ENCODE data around the gene LYPD8.
"Not testable (repeated sequence)": the region's sequence is repeated elsewhere in the genome, so short reads cannot be mapped to it uniquely, and the experiment has no call there.

The LYPD8 gene, protein sequence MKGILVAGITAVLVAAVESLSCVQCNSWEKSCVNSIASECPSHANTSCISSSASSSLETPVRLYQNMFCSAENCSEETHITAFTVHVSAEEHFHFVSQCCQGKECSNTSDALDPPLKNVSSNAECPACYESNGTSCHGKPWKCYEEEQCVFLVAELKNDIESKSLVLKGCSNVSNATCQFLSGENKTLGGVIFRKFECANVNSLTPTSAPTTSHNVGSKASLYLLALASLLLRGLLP

GRCh38 chr1:248755517-248755916 lies at the start of gene LYPD8:
TSS of gene LYPD8 (minus strand) at chr1:248755759. CDS start at chr1:248751081, 4,678 bp downstream.
- no peak for DNase-seq

DNA sequence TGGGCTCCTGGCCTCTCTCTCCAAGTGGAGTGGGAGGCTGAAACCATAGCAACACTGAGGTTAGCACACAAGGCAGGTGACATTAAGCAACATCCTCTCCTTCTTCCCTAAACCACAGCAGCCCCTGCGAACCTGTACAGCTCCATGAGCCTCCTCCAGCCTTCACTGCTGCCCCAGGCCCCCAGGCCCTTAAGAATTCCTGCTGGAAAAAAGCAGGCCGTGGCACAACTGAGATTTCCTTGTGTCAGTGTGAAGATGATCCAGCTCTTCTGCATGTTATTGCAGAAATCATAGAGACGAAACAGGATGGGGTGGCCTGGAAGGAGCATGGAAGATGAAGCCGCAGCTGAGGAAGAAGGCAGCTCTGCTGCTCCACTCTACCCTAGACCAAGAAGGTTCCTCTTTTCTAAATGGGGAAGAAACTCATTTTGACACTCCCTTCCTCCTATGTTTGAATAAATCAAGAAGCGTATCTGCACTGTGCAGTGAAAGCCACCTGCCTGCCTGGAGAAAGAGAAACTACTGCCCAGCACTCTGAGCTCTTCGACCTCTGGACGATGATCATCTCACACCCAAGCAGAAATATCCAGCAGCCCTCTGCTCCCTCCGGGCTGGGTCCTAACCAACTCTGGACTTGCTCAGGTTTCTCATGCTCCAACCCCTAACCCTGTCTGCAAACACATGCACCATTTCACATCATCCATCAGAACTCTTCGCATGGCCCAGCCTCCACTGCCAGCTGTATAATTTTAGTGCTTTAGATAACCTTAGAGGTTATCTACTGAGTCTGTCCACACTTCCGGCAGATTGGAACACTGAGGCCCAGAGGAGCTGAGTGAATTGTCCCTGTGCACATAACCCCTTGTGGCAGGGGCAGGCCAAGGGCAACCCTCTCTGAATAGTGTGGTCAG lies 49.5 kb upstream of the LYPD8 start:
- DNase-seq: no peak

DNA sequence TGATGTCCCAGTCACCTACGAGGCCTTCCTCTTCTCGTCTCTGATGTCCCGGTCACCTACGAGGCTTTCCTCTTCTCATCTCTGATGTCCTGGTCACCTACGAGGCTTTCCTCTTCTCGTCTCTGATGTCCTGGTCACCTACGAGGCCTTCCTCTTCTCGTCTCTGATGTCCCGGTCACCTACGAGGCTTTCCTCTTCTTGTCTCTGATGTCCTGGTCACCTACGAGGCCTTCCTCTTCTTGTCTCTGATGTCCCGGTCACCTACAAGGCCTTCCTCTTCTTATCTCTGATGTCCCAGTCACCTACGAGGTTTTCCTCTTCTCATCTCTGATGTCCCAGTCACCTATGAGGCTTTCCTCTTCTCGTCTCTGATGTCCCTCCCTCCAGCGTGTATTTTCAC lies 47.9 kb upstream of the LYPD8 start:
- DNase-seq: not testable (repeated sequence)

DNA sequence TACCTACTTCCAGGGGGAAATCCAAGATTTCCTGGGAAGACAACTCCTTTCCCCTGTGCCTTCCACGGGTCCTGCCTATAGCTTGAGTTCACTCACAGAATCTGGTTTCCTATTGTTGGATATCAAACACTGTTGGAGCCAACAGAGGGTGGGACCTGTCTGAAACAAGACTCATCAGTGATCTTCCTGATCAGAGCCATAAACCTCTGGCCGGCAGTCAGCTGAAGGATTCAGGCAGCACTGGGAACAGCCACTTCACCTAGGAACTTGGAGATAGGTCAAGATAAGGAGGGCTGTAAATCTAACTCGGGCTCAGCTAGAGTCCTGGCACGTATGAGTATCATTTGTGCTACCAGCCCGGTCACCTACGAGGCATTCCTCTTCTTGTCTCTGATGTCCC lies 46.9 kb upstream of the LYPD8 start:
- DNase-seq: no peak

DNA sequence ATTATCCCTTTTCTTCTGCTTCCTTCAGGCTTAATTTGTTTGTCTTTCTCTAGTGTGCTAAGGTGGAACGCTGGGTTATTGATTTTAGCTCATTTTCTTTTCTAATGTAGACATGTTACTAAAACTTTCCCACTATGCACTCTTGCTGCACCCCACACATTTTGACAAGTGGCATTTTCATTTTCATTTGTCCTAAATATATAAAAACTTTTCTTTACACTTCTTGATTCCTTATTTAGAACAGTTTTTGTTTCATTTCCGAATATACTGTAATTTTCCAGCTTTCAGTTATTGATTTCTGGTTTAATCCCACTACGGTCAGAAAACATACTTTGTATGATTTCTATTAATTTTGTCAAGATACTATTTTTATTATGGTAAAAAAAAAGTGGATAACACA lies 44.9 kb upstream of the LYPD8 start:
- DNase-seq: no peak

DNA sequence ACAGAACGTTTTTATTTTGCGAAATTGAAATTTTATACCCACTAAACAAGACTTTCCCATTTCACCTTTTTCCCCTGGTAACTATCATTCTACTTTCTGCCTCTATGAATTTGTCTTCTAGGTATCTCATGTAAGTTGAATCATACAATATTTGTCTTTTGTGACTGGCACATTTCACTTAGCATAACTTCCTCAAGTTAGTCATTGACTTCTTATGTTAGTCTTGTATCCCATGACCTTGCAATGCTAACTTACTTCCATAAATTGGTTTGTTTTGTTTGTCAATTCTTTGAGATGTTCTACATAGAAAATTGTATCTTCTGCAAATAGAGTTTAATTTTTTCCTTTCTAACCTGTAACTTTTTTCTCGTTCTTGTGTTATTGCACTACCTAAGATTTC lies 43.2 kb upstream of the LYPD8 start:
- DNase-seq: no peak

DNA sequence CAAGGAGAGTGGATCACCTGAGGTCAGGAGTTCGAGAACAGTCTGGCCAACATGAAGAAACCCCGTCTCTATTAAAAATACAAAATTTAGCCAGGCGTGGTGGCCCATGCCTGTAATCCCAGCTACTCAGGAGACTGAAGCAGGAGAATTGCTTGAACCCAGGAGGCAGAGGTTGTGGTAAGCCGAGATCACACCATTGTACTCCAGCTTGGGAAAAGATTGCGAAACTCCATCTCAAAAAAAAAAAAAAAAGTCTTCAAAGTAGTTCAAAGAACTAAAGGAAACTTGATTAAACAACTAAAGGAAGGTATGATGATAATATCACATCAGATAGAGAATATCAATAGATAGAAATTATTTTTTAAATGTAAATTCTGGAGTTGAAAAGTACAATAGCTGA lies 39.1 kb upstream of the LYPD8 start:
- DNase-seq: not testable (repeated sequence)

GRCh38 chr1:248793592-248793991 lies 38.0 kb upstream of the LYPD8 start:
- DNase-seq: no peak

DNA sequence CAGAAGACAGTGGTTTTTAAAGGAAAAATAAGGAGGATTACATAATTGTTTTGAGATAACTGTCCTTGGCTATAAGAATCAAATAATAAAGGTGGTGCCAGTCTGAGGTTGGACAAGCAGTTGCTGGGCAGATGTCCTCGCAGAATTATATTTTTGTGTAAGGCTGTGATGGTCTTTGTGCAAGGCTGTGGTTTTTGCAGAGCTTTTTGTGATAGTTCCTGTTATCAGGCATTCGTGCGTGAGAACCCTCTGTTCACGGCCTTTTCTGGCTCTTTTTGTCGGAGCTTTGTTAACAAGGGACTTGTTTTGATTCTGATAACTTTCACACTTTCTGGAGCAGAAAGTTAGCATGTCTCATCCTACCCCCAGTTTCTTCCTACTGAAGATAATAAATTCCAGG lies 36.8 kb upstream of the LYPD8 start:
- no peak for DNase-seq

GRCh38 chr1:248791010-248791409 lies 35.5 kb upstream of the LYPD8 start:
- DNase-seq: no peak

DNA sequence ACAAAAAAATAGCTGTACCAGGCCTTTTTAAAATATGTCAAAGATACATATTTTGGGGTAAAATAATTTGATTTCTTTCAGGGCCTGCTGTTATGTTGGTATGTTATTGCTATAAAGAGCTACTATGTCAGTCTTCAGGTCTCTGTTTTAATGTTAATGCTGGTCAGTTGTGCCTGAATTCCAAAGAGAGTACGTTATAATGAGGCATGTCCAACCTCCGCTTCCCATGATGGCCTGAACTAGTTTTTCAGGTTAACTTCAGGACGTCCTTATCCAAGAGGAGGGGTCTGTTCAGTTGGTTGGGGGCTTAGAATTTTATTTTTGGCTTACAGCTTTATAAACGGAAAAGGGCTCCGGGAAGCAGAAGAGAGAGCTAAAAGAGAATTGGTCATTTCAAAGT lies 34.9 kb upstream of the LYPD8 start:
- DNase-seq: no peak

GRCh38 chr1:248789337-248789736 lies 33.8 kb upstream of the LYPD8 start:
- not testable (repeated sequence) for DNase-seq

GRCh38 chr1:248788327-248788726 lies 32.8 kb upstream of the LYPD8 start:
- DNase-seq: no peak

DNA sequence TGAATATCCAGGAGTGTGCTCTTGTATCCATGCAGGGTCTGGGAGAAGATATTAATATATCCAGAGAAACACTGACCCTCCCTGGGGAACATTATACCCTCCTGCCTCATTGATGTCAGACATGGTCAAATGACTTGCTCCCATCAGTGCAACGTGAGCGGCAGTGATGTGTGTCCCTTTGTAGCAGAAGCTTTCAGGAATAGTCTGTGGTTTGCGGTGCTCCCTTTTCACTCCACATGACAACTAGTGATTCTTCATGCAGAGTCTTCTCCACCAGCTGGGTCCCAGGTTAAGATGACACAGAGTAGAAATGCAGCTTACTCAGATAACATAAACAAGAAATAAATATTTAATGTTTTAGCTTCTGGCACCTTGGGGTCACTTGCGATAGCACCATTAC lies 31.9 kb upstream of the LYPD8 start:
- DNase-seq: no peak

DNA sequence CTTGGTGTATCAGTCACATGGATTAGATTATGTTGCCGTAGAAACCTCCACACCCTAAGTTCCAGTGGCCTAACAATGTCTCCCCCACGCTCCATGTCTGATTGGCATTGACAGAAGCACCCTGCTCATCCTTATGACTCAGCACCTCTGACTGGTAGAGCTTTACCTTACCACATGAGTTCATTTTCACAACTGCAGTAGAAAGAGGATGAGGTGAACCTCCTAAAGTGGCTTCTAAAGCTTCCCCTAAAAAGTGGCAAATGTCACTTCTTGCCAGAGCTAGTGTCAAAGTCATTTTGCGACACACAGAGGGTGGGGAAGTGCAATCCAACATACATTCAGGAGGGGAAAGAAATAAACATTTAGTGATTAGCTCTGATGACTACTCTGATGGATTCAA lies 30.6 kb upstream of the LYPD8 start:
- DNase-seq: no peak

DNA sequence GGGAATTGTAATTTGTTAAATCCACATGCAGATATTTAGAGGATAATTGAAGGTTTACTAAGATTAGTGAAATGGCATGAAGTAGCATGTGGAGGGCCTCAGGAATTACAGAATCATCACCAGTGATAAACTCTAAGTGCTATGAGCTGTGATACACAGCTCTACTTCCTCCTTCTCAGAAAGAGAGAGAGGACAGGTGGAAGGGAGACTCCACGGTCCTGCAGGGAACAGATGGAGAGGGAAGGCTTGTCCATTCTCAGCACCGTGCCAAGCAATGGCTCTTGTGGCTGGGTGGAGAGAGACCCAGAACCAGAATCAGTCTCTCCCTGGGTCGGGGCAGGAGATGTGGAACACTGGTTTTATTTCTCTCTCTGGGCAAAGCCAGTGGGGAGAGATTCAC lies 27.8 kb upstream of the LYPD8 start:
- no peak for DNase-seq

DNA sequence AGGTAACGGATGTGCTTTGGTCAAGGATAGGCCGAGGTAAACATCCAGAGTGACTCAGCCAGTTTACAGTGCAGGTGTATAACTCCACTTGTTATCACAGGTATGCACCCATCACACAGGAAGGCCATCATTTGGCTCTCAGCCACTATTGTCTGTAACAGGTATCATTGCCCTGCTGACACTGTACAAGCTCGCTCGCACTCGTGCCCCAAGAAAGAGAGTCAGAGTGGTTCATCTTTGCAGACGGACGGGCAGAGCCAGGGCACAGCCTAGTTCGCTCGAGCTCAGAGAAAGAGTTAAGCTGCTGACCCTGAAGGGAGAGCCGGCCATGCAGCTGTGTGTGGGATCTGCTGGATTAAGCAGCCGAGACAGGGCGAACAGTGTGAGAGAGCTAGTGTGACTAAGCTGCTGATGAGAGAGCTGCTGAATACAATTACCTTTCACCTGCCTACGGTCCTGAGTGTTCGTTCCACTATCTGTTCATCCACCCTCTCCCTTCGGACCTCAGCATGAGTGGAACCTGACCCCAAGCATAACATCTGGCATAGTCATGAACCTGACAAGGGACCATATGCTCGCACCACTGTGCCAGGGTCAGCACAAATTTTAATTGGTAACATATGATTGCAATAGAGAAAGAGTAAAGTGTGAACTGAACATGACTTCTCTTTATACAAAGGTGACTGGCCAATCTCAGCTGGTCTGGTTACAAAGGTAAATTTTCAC lies 27.0 kb upstream of the LYPD8 start:
- no peak for DNase-seq

DNA sequence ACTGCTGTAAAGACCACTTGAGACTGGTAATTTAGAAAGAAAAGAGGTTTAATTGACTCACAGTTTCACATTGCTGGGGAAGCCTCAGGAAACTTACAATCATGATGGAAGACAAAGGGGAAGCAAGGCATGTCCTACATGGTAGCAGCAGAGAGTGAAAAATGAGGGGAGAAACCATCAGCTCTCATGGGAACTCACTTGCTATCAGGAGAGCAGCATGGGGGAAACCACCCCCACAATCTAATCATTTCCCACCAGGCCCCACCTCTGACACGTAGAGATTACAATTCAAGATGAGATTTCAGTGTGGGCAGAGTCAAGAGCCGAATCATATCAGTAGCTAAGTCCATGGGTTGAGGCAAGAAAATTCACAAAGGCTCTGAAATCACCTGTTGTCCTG lies 23.8 kb upstream of the LYPD8 start:
- DNase-seq: no peak

- no peak for DNase-seq
Measured at GRCh38 chr1:248778906-248779305, 23.3 kb upstream of the LYPD8 start.

GRCh38 chr1:248776991-248777390 lies 21.4 kb upstream of the LYPD8 start:
- no peak for DNase-seq

GRCh38 chr1:248775441-248775840 lies 19.9 kb upstream of the LYPD8 start:
- DNase-seq: no peak

DNA sequence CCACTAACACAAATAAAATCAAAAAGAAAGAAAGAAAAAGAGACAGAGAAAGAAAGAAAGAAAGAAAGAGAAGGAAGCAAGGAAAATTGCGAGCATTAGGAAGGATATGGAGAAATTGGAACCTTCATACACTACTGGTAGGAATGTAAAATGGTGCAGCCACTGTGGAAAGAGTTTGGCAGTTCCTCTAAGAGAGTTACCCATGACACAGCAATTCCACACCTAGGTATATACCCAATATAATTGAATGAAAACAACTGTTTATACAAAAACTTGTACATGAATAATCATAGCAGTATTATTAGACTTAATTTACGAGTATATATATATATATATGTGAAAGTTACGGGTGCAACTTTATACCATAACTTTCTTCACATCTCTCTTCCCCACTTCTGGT lies 4.1 kb upstream of the LYPD8 start:
- DNase-seq: no peak

- no peak for DNase-seq
Measured at GRCh38 chr1:248758352-248758751, 2.8 kb upstream of the LYPD8 start.

DNA sequence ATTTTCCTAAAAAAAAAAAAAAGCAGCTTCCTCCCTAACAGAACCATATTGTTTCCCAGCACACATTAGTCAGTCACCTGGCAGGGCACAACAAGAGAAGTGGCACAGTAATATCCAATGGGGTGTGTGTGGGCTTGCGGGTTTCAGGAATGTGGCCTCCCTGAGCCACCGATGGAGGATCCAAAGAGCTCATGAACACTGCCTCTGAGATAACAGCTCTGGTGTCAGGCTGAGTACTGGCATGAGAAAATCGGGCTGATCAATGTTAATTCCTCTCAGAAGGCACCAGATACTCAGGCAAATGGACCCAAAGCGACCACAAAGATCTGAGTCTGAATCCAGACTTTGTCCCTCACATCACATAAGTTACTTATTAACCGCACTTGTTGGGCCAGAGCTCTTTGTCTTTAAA lies 2.2 kb upstream of the LYPD8 start:
- no peak for DNase-seq

Measured in activated naive CD4-positive, alpha-beta T cell treated with anti-CD3 and anti-CD28 coated beads, Interleukin-2, amount 50 U/mL, for 16 hours (primary cell).